Muscle layer of colon (tissue), 2 donors: ENCODE measurements around the gene GLS2.
A peak's percentile ranks its signal among the peaks of the same experiment; 100 is the strongest.
"Not testable (repeated sequence)": the region's sequence is repeated elsewhere in the genome, so short reads cannot be mapped to it uniquely, and the experiment has no call there.

Experiments
- H3K27ac ChIP-seq: one replicate; pipeline ENCODE4 v1.7.0; 2013; ENCODE audit warnings: low read depth, mild to moderate bottlenecking, low read length, moderate library complexity
- H3K27me3 ChIP-seq, 2 donors: one replicate each; pipeline ENCODE4 v1.7.0; 2013; ENCODE audit warnings: low read length in 2 of 2, mild to moderate bottlenecking in 2 of 2; ENCODE audit not compliant: insufficient read depth in 2 of 2, control insufficient read depth in 1 of 2
- H3K36me3 ChIP-seq: one replicate; pipeline ENCODE4 v1.7.0; 2013; ENCODE audit warnings: mild to moderate bottlenecking, low read length; ENCODE audit not compliant: insufficient read depth
- H3K4me1 ChIP-seq: one replicate; pipeline ENCODE4 v1.7.0; 2013; ENCODE audit warnings: mild to moderate bottlenecking, low read length; ENCODE audit not compliant: insufficient read depth
- H3K4me3 ChIP-seq, 2 donors: one replicate each; pipeline ENCODE4 v1.7.0; 2013; ENCODE audit warnings: low read length in 2 of 2, low read depth in 1 of 2, mild to moderate bottlenecking in 1 of 2, moderate library complexity in 1 of 2
- H3K9ac ChIP-seq: one replicate; pipeline ENCODE4 v1.7.0; 2013; ENCODE audit warnings: low read length
- H3K9me3 ChIP-seq: one replicate; pipeline ENCODE4 v1.7.0; 2013; ENCODE audit warnings: mild to moderate bottlenecking, low read length
- donor health status: abdominal sarcoma.
- donor health status: Adenocarcinoma of cecum.

Gene GLS2

DNA sequence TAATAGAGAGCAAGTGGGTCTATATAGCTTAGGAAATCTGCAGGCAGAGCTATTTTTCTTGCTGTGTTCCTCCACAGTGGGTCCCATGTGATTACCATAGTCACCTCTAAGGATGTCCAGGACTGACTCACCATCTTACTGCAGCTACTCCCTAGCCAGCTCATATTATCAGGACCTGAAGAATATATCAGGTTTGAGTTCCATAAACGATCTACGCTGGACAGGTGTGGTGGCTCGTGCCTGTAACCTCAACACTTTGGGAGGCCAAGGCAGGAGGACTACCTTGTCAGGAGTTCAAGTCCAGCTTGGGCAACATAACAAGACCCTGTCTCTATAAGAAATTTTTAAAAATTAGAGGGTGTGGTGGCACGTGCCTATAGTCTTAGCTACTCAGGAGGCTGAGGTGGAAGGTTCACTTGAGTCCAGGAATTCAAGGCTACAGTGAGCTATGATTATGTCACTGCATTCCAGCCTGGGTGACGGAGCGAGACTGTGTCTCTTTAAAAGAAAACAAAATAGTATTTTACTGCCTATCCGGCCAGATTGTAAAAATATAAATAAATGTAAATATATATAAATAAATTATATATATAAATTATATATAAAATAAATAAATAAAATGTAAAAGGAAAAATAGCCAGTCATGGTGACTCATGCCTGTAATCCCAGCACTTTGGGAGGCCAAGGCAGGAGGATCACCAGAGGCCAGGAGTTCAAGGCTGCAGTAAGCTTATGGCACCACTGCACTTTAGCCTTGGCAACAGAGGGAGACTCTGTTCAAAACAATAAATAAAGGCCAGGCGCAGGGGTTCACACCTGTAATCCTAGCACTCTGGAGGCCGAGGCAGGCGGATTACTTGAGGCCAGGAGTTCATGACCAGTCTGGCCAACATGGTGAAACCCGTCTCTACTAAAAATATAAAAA lies 26.5 kb downstream of the GLS2 start:
- Histone ChIP-seq H3K27me3 (no peaks in the 10 kb centered on the region), H3K4me3 (no peak overlapping the region), H3K9ac (no peak overlapping the region), H3K36me3 (no peaks in the 10 kb centered on the region), H3K9me3 (no peaks in the 10 kb centered on the region), H3K4me1 (peaks cover 3% of the 10 kb centered on the region), H3K27ac (no peak overlapping the region)

DNA sequence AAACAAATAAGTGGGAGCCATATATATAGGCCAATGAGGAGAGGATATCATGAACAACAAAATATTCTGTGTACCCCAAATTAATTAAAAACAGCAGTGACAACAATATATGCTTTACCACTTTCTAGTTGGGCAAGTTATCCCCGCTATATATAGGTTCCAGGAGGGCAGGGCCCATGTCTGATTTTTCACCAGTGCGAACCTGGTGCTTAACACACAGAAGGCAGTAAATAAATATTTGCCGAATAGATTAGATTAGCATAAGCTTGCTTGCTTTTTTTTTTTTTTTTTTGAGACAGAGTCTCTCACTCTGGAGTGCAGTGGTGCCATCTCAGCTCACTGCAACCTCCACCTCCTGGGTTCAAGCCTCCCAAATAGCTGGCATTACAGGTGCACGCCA lies 30.1 kb downstream of the GLS2 start:
- no peaks in the 10 kb centered on the region for H3K9me3 ChIP-seq
- no peaks in the 10 kb centered on the region for H3K4me1 ChIP-seq
- no peak overlapping the region for H3K9ac ChIP-seq
- H3K27ac ChIP-seq = no peak overlapping the region
- no peak overlapping the region for H3K4me3 ChIP-seq
- H3K27me3 ChIP-seq = no peaks in the 10 kb centered on the region
- H3K36me3 ChIP-seq = no peaks in the 10 kb centered on the region

DNA sequence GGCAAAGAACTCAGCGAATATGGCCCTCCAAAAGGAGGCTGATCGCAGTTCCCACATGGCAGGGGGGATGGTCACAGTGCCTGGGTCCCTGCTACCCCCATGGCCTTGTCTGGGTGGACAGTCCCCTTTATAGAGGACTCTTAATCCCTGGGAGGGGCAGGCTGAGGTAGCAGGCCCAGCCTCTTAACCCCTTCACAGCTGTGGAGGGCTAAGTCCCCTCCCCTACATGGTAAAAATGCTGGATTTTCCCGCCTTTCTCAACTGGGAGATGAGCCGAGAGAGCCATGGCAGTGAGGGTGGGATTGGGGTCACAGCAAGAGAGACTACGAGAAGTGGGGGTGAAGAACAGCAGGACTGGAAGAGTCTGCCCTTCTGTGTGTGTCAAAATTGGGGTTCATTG lies 33.4 kb downstream of the GLS2 start, which contains the start of gene MIP:
Gene MIP, minus strand, starts transcription at position 101 of the 400 bp plus-strand sequence. Its CDS starts 44 bp downstream, at position 57.
- no peaks in the 10 kb centered on the region for H3K27me3 ChIP-seq
- no peak within 1 kb of the TSS for H3K27ac ChIP-seq
- no peaks in the 10 kb centered on the region for H3K9me3 ChIP-seq
- H3K9ac ChIP-seq = no peak within 1 kb of the TSS
- H3K4me3 ChIP-seq = no peak within 1 kb of the TSS
- H3K4me1 ChIP-seq = peaks cover 5% of the 10 kb centered on the region
- H3K36me3 ChIP-seq = no peaks in the 10 kb centered on the region

DNA sequence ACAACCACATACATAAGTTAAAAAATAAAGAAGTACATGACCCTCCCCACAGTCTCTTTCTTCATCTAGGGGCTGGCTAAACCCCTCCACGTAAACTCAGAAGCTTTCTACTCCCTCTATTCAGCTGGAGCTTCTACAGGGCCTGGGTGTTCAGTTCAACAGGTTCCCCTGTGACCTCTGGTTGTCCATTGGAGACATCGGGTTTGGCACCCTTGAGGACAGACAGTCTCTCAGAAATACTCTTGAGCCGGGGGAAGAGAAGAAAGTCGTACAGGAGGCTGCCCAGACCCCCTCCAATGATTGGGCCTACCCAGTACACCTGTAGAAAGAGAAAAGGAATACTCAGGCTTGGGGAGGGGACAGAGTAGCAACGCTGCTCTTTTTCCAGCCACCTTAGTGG lies 36.8 kb downstream of the GLS2 start:
- no peaks in the 10 kb centered on the region for H3K9me3 ChIP-seq
- H3K27me3 ChIP-seq = no peaks in the 10 kb centered on the region
- H3K36me3 ChIP-seq = no peaks in the 10 kb centered on the region
- H3K4me3 ChIP-seq = no peak overlapping the region
- H3K4me1 ChIP-seq = peaks cover 5% of the 10 kb centered on the region
- H3K9ac ChIP-seq = no peak overlapping the region
- no peak overlapping the region for H3K27ac ChIP-seq

DNA sequence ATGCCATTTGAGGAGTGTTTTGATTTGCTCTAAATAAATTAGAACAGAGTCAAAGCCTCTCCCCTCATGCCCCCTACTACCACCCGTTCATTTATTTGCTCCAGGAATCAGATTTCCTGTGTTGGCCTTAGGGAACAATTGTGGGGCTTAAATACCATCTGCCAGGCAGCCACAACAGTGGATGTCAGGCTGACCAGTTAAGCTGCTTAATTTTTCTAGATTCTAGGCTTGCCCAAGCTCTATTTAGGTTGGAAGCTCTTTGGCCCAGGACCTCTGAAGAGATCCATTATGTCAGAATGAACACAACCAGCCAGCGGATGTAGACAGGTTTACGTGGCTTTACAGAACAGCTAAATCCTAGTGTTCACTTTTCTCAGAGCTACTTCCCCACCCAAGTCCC lies 37.7 kb downstream of the GLS2 start:
- Histone ChIP-seq H3K4me3 (no peak overlapping the region), H3K27ac (no peak overlapping the region), H3K27me3 (no peaks in the 10 kb centered on the region), H3K4me1 (peaks cover 5% of the 10 kb centered on the region), H3K9ac (no peak overlapping the region), H3K9me3 (no peaks in the 10 kb centered on the region), H3K36me3 (no peaks in the 10 kb centered on the region)

DNA sequence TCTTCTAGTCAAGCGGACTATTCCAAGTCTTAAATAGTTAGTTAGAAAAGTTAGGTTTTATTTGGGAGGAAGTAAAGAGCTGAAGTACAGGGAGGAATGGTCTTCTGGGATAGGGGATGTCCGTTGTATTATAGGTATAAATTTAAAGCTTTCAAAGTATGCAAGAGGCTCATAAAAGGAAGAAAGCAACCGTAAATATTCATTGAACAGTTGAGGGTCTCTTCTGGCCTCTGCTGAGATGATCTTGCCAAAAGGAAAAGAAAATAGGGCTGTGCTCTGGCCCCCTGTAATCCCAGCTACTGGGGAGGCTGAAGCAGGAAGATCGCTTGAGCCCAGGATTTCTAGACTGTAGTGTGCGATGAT lies 38.4 kb downstream of the GLS2 start:
- H3K9me3 ChIP-seq = no peaks in the 10 kb centered on the region
- no peaks in the 10 kb centered on the region for H3K27me3 ChIP-seq
- peak overlapping the region; percentile 81 for H3K27ac ChIP-seq
- H3K4me1 ChIP-seq = peaks cover 5% of the 10 kb centered on the region
- H3K36me3 ChIP-seq = no peaks in the 10 kb centered on the region
- peak overlapping the region; percentile 55 to 91 for H3K4me3 ChIP-seq
- H3K9ac ChIP-seq = peak overlapping the region; percentile 94

DNA sequence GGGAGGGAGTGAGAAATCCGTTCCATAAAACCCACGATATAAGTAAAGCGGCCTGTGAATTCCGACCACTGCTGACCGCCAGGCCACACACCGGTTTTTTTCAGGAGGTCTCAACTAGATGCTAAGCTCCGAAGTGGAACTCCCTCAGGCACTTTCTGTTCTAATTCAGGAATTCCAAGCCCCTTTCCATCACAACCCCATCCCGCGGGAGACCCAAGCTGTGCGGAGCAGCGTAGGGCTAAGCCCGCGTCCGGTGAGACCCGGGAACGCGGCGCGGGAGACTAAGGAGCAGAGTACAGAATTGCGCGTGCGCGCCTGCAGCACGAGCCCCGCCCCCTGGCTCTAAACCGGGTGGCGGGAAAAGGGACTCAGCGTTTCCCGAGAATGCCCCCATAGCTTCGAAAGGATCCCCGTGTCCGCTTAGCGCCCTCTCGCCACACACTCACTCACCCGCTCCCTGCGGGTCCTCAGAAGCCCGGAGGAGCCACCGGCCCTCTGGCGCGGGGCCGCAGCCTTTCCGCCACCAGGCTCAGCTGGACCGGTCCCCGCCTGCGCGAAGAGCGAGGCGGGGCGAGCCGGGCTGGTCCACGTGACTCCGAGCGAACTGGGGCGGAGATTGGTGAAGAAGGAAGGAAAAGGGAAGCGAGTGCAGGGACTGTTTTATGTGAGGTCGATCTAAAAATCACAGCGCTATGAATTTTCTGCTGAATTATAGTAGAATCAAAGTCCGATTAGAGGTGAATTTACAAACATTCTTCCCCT lies 38.9 kb downstream of the GLS2 start, which contains the start of gene TIMELESS:
Gene TIMELESS, minus strand, starts transcription at position 567 of the 762 bp plus-strand sequence. CDS start 15,256 bp downstream, outside the sequence.
- Histone ChIP-seq H3K9ac (peak within 1 kb of the TSS; percentile 94), H3K27me3 (no peaks in the 10 kb centered on the region), H3K36me3 (no peaks in the 10 kb centered on the region), H3K9me3 (no peaks in the 10 kb centered on the region), H3K27ac (peak within 1 kb of the TSS; percentile 81), H3K4me3 (peak within 1 kb of the TSS; percentile 55 to 91), H3K4me1 (peaks cover 5% of the 10 kb centered on the region)

DNA sequence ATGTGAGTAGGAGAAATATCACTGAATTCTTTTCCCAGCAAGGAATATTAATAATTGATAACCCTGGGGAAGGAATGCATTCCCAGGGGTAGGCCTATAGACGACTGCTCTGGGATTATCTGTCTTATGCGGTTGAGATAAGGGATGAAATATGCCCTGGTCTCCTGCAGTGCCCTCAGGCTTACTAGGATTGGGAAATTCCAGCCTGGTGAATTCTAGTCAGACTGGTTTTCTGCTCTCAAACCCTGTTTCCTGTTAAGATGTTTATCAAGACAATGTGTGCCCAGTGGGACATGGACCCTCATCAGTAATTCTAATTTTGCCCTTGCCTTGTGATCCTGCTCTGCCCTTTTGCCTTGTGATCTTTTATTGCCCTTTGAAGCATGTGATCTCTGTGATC lies 44.8 kb downstream of the GLS2 start:
- not testable (repeated sequence) for H3K27me3 ChIP-seq, H3K27ac ChIP-seq, H3K9ac ChIP-seq, H3K4me3 ChIP-seq, H3K4me1 ChIP-seq, H3K36me3 ChIP-seq, H3K9me3 ChIP-seq

DNA sequence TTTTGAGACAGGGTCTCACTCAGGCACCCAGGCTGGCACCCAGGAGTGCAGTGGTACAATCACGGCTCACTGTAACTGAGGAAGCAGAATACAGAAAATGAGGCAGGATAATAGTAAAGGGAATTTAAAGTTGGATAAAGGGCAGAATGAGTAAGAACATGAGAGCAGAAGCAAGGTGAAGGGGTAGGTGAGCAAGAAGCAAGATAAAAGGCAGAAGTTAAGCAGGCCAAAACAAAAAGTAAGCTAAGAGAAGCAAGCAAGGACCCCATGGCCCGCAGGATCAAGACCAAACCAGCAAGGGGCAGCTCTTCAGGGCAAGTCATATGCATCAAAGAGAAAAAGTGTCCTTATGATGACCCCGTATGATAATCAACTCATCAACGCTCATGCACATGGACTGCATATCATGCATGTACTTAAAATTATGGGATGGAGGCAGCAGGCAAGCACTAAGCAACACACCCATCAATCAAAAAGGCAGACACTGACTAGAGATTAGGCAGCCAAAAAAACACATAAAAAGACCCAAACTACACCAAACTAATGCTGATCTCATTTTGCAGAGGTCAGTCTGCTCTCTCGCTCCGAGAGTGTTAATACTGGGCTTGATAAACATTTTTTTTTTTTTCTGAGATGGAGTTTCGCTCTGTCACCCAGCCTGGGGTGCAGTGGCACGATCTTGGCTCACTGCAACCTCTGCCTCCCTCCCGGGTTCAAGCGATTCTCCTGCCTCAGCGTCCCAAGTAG lies 50.4 kb downstream of the GLS2 start:
- H3K9me3 ChIP-seq = no peaks in the 10 kb centered on the region
- no peak overlapping the region for H3K27ac ChIP-seq
- H3K4me3 ChIP-seq = no peak overlapping the region
- H3K4me1 ChIP-seq = no peaks in the 10 kb centered on the region
- no peaks in the 10 kb centered on the region for H3K36me3 ChIP-seq
- no peak overlapping the region for H3K9ac ChIP-seq
- no peaks in the 10 kb centered on the region for H3K27me3 ChIP-seq

DNA sequence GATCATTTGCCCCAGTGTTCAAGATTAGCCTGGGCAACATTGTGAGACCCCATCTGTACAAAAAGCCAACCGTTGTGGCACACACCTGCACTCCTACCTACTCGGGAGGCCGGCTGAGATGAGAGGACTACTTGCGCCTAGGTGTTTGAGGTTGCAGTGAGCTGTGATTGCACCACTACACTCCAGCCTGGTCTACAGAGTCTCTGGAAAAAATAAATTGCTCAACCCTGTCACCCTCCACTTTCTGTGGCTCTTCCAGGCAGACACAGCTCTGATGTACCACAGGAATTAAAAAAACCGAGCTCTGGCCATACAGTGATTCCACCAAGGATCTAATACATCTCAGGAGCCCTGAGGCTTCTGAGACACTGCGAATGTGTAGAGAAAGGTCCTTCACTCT lies 53.1 kb downstream of the GLS2 start:
- Histone ChIP-seq H3K36me3 (no peaks in the 10 kb centered on the region), H3K9me3 (no peaks in the 10 kb centered on the region), H3K4me1 (no peaks in the 10 kb centered on the region), H3K4me3 (no peak overlapping the region), H3K9ac (no peak overlapping the region), H3K27ac (no peak overlapping the region), H3K27me3 (no peaks in the 10 kb centered on the region)

DNA sequence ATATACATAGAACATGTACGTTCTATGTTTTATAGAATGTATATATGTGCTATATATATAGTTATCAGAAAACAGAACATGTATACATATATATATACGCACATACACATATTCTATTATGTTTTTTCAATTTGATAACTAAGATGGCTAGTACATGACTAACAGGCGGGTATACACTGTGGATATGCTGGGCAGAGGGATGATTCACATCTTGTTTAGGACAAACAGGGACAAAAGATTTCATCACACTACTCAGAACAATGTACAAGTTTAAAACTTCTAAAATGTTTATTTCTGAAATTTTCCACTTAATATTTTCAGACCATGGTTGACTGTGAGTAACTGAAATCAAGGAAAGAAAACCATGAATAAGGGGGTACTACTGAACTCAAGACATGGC lies 56.1 kb downstream of the GLS2 start:
- H3K4me3 ChIP-seq = no peak overlapping the region
- no peak overlapping the region for H3K9ac ChIP-seq
- H3K4me1 ChIP-seq = no peaks in the 10 kb centered on the region
- no peaks in the 10 kb centered on the region for H3K36me3 ChIP-seq
- H3K27ac ChIP-seq = no peak overlapping the region
- no peaks in the 10 kb centered on the region for H3K27me3 ChIP-seq
- no peaks in the 10 kb centered on the region for H3K9me3 ChIP-seq
